Skeletal muscle tissue (tissue), 4 donors: ENCODE measurements around the gene KCNH8. TPM values are rescaled to one million over a fixed set of nuclear protein-coding genes. Genes with fewer than 3 reads are reported as not detected.

ENCODE experiments used
- H3K27ac ChIP-seq: one replicate; pipeline ENCODE4 v1.7.0; 2013; ENCODE audit warnings: mild to moderate bottlenecking, low read depth, low read length, inconsistent platforms
- H3K27me3 ChIP-seq, 3 donors: one replicate each; pipeline ENCODE4 v1.7.0; 2013; ENCODE audit warnings: low read length in 3 of 3; ENCODE audit not compliant: control insufficient read depth in 3 of 3, insufficient read depth in 3 of 3
- H3K36me3 ChIP-seq, 3 donors: one replicate each; pipeline ENCODE4 v1.7.0; 2013; ENCODE audit warnings: low read length in 3 of 3; ENCODE audit not compliant: control insufficient read depth in 3 of 3, insufficient read depth in 3 of 3
- H3K4me1 ChIP-seq, 3 donors: one replicate each; pipeline ENCODE4 v1.7.0; 2013; ENCODE audit warnings: low read length in 3 of 3, mild to moderate bottlenecking in 3 of 3; ENCODE audit not compliant: control insufficient read depth in 3 of 3, insufficient read depth in 3 of 3
- H3K4me3 ChIP-seq, 3 donors: one replicate each; pipeline ENCODE4 v1.7.0; 2013; ENCODE audit warnings: low read length in 3 of 3
- H3K9ac ChIP-seq, 3 donors: one replicate each; pipeline ENCODE4 v1.7.0; 2013; ENCODE audit warnings: low read length in 3 of 3, mild to moderate bottlenecking in 3 of 3, moderate library complexity in 2 of 3, low read depth in 1 of 3
- H3K9me3 ChIP-seq, 3 donors: one replicate each; pipeline ENCODE4 v1.7.0; 2013; ENCODE audit warnings: low read length in 3 of 3; ENCODE audit not compliant: control insufficient read depth in 3 of 3
- total RNA-seq: library from RNA; depleted of rRNA; stranded (reverse); fragments of >200 nt; gene quantifications from one replicate; pipeline ENCODE4 v1.2.3, GENCODE V29; 2014
- donor health status: Osteomylitis.

The KCNH8 gene
- total RNA-seq, 1 donor from 2014 or later = under 0.01 TPM

- Histone ChIP-seq H3K27me3 (no peaks in the 10 kb centered on the region), H3K9ac (no peak overlapping the region), H3K4me1 (peaks cover 0 to 2% (median 0%) of the 10 kb centered on the region in 3 donors), H3K4me3 (no peak overlapping the region), H3K27ac (no peak overlapping the region), H3K9me3 (no peaks in the 10 kb centered on the region), H3K36me3 (no peaks in the 10 kb centered on the region)
Observed at GRCh38 chr3:19436746-19437145, 288.4 kb downstream of the KCNH8 start.

GRCh38 chr3:19439944-19440343 is 291.6 kb downstream of the KCNH8 start:
- H3K27ac ChIP-seq = no peak overlapping the region
- H3K4me1 ChIP-seq = no peaks in the 10 kb centered on the region
- H3K9me3 ChIP-seq = no peaks in the 10 kb centered on the region
- no peaks in the 10 kb centered on the region for H3K36me3 ChIP-seq
- no peak overlapping the region for H3K9ac ChIP-seq
- no peak overlapping the region for H3K4me3 ChIP-seq
- no peaks in the 10 kb centered on the region for H3K27me3 ChIP-seq

GRCh38 chr3:19446138-19446537 is 297.8 kb downstream of the KCNH8 start:
- no peaks in the 10 kb centered on the region for H3K4me1 ChIP-seq
- H3K9me3 ChIP-seq = no peaks in the 10 kb centered on the region
- H3K36me3 ChIP-seq = no peaks in the 10 kb centered on the region
- H3K4me3 ChIP-seq = no peak overlapping the region
- H3K27me3 ChIP-seq = no peaks in the 10 kb centered on the region
- H3K27ac ChIP-seq = no peak overlapping the region
- H3K9ac ChIP-seq = no peak overlapping the region

- H3K27ac ChIP-seq = no peak overlapping the region
- no peak overlapping the region for H3K4me3 ChIP-seq
- H3K4me1 ChIP-seq = no peaks in the 10 kb centered on the region
- no peaks in the 10 kb centered on the region for H3K36me3 ChIP-seq
- H3K9me3 ChIP-seq = no peaks in the 10 kb centered on the region
- H3K9ac ChIP-seq = no peak overlapping the region
- H3K27me3 ChIP-seq = no peaks in the 10 kb centered on the region
Observed at GRCh38 chr3:19446687-19447086, 298.4 kb downstream of the KCNH8 start.

- Histone ChIP-seq H3K36me3 (no peaks in the 10 kb centered on the region), H3K27me3 (no peaks in the 10 kb centered on the region), H3K27ac (no peak overlapping the region), H3K4me3 (no peak overlapping the region), H3K9me3 (no peaks in the 10 kb centered on the region), H3K4me1 (peaks cover 0 to 8% (median 2%) of the 10 kb centered on the region in 3 donors), H3K9ac (no peak overlapping the region)
Observed at GRCh38 chr3:19455546-19455945, 307.2 kb downstream of the KCNH8 start.

- no peaks in the 10 kb centered on the region for H3K36me3 ChIP-seq
- peaks cover 0 to 8% (median 2%) of the 10 kb centered on the region in 3 donors for H3K4me1 ChIP-seq
- H3K9me3 ChIP-seq = no peaks in the 10 kb centered on the region
- H3K9ac ChIP-seq = no peak overlapping the region
- no peaks in the 10 kb centered on the region for H3K27me3 ChIP-seq
- H3K27ac ChIP-seq = no peak overlapping the region
- no peak overlapping the region for H3K4me3 ChIP-seq
Observed at GRCh38 chr3:19456738-19457137, 308.4 kb downstream of the KCNH8 start.

GRCh38 chr3:19457449-19457848 is 309.1 kb downstream of the KCNH8 start:
- Histone ChIP-seq H3K9ac (no peak overlapping the region), H3K9me3 (no peaks in the 10 kb centered on the region), H3K27me3 (no peaks in the 10 kb centered on the region), H3K27ac (no peak overlapping the region), H3K4me3 (no peak overlapping the region), H3K4me1 (peaks cover 0 to 8% (median 2%) of the 10 kb centered on the region in 3 donors), H3K36me3 (no peaks in the 10 kb centered on the region)

- Histone ChIP-seq H3K4me1 (no peaks in the 10 kb centered on the region), H3K9me3 (no peaks in the 10 kb centered on the region), H3K27me3 (no peaks in the 10 kb centered on the region), H3K4me3 (no peak overlapping the region), H3K27ac (no peak overlapping the region), H3K9ac (no peak overlapping the region), H3K36me3 (no peaks in the 10 kb centered on the region)
Observed at GRCh38 chr3:19467761-19468160, 319.5 kb downstream of the KCNH8 start.

GRCh38 chr3:19471138-19471537 is 322.8 kb downstream of the KCNH8 start:
- H3K9ac ChIP-seq = no peak overlapping the region
- no peaks in the 10 kb centered on the region for H3K36me3 ChIP-seq
- H3K4me3 ChIP-seq = no peak overlapping the region
- H3K27ac ChIP-seq = no peak overlapping the region
- no peaks in the 10 kb centered on the region for H3K9me3 ChIP-seq
- no peaks in the 10 kb centered on the region for H3K27me3 ChIP-seq
- no peaks in the 10 kb centered on the region for H3K4me1 ChIP-seq

GRCh38 chr3:19473971-19474580 is 325.8 kb downstream of the KCNH8 start:
- no peaks in the 10 kb centered on the region for H3K36me3 ChIP-seq
- no peak overlapping the region for H3K4me3 ChIP-seq
- no peaks in the 10 kb centered on the region for H3K27me3 ChIP-seq
- no peaks in the 10 kb centered on the region for H3K9me3 ChIP-seq
- H3K9ac ChIP-seq = no peak overlapping the region
- H3K4me1 ChIP-seq = no peaks in the 10 kb centered on the region
- H3K27ac ChIP-seq = no peak overlapping the region
